Fibroblast of peridontal ligament (primary cell): ENCODE results near the gene GNAI3.
"Not testable (repeated sequence)": the region's sequence is repeated elsewhere in the genome, so short reads cannot be mapped to it uniquely, and the experiment has no call there.

Source experiments
- DNase-seq: peaks from one replicate; pipeline ENCODE4 v3.0.0-alpha.2; 2010; ENCODE audit errors: extremely low read depth

Gene GNAI3

DNA sequence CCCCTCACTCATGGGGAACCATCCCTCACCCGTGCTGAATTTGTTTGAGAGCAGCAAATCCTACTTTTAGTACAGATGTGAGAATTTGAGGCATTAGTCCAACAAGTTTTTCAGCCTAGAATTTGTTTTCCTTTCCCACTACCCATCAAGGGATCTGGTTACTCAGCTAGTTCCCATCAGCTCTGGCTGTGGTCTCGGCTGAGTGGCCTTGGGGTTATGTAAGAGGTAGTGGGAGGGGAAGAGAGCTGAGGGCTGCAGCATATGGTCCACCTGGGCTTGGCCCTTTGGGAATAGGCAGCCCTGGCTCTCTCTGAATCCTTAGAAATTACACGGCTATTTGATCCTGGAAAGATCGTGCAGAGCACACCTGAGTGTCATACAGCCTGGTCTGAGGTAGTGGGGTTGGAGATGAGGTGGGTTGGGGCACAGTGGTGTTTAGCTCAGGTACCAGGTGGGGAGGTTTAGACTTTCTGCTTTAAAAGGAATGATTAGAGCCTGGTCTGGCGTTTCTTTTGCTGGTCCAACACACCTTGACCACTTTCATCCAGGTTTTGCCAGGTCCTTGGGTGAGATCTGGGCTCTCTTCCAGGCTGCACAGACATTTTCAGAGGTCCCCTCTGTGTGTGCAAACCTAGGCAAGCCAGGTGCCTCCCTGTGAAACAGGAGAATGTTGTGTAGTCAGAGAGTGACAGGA is 111.7 kb downstream of the GNAI3 start:
- DNase-seq = no peak

DNA sequence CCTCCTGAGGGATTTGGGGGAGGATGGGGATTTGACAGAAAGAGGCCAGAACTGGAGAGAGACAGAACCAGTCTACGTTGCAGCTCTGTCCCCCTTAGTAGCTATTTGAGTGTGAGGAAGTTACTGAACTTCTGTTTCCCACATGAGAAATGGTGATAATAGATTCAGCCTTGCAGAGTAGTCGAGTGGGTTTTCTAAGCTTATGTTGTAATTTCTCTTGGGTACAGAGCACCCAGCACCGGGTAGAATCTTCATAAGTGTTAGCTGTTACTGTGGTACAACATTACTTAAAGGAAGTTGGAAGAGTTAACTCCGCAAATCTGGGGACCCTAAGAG is 112.2 kb downstream of the GNAI3 start:
- not testable (repeated sequence) for DNase-seq

DNA sequence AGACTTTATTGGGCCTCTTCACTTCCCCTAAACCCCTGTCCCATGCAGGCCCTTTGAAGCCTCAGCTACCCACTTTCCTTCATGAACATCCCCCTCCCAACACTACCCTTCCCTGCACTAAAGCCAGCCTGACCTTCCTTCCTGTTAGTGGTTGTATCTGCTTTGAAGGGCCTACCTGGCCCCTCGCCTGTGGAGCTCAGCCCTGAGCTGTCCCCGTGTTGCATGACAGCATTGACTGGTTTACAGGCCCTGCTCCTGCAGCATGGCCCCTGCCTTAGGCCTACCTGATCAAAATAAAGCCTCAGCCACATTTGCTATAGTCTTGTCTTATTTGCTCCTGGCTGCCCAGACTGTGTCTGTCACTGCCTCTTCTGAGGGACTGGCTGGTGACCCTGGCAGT is 113.0 kb downstream of the GNAI3 start:
- DNase-seq = no peak

DNA sequence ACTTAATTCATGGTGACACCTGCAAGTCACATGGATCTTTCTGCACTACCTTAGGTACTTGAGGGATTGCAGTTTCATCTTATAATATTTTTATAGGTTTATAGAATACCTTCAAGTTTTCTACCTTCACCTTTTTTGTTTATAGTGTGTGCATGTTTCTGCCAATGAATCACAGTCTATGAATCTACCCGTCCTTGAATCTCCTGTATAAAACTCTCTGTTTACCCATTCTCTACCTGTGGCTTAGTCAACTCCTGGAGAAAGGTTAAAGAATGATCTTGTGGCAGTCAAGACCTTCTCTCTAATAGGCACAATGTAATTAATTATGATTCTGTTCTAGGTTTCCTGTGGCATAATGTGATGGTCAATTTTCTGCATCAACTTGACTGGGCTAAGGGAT is 116.3 kb downstream of the GNAI3 start:
- DNase-seq = no peak

DNA sequence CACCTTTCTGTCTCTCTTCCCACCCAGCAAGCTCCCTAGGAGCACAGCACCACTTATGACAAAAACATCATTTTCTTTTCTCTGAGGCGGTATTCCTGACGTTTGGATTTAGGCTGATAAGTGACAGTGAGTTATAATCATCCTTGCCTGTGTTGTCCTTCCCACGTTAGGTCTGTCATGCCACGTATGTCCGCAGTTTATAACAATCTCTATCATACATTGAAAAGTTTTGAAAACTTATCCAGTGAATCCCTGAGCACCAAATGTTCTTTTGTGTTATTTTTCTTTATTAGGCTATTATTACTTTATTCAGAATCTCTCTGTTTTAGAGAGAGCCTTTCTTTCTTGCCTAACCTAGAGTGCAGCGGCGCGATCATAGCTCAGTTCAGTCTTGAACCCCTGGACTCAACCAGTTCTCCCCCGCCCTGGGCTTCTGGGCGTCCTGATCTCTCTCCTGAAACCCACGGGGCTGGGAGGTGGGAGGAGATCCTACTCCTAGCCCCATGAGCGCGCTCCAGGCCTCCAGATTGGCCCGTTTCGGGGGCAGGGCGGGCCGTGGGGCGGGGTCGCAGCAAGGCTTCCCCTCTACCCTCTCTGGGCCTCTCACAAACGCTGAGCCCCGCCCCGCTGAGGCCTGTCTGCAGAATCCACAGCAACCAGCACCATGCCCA is 119.2 kb downstream of the GNAI3 start, which contains the start of gene GSTM2:
Gene GSTM2, plus strand, starts transcription at position 606 of the 671 bp plus-strand sequence. Its CDS starts 59 bp downstream, at position 665.
- peak; percentile 76 for DNase-seq
